Transverse colon (tissue), 4 donors: ENCODE data around the gene PKIB.

ENCODE experiments used
- EP300 ChIP-seq: sonication (generic); formaldehyde crosslinking; IDR thresholded peaks from one replicate; pipeline ENCODE4 v1.6.1; 2017; ENCODE audit warnings: antibody characterized with exemption, low read depth
- POLR2A ChIP-seq: fragments of 450-650 bp; IDR thresholded peaks from one replicate; pipeline ENCODE4 v1.6.1; 2016; ENCODE audit warnings: antibody characterized with exemption, mild to moderate bottlenecking, moderate library complexity
- POLR2AphosphoS5 ChIP-seq, 3 donors: sonication (generic); formaldehyde crosslinking; IDR thresholded peaks; one replicate each; pipeline ENCODE4 v1.6.1; 2016; ENCODE audit warnings: antibody characterized with exemption in 3 of 3
- TF ChIP-seq, protein P1 (sequence below), 5 experiments: fragments of 200-600 bp in 3 of 5; fragments of 450-650 bp in 2 of 5; sonication (generic) in 3 of 5; IDR thresholded peaks; 1 replicate in 2 of 5; 2 replicates in 3 of 5; pipeline ENCODE4 v1.5.1; 2016 to 2017; ENCODE audit warnings: antibody characterized with exemption in 5 of 5, inconsistent platforms in 3 of 5, mild to moderate bottlenecking in 2 of 5, moderate library complexity in 1 of 5

DNA sequence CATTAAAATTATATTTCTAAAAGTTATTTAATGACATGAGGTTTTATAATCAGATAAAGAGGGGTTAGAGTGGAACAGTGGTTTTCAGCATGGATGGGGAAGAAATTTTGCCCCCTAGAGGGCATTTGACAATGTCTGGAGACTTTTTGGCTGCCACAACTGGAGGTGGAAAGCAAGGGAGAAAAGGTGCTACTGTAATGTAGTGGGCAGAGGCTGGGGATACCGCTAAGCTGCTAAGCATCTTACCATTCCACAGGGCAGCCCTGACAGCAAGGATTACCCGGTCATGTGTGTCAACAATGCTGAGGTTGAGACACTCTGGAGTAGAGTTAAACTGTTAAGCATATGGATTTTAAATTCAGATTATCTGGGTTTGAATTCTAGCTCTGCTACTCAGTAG is 116.4 kb downstream of the PKIB start:
- TF ChIP-seq, protein P1, sequence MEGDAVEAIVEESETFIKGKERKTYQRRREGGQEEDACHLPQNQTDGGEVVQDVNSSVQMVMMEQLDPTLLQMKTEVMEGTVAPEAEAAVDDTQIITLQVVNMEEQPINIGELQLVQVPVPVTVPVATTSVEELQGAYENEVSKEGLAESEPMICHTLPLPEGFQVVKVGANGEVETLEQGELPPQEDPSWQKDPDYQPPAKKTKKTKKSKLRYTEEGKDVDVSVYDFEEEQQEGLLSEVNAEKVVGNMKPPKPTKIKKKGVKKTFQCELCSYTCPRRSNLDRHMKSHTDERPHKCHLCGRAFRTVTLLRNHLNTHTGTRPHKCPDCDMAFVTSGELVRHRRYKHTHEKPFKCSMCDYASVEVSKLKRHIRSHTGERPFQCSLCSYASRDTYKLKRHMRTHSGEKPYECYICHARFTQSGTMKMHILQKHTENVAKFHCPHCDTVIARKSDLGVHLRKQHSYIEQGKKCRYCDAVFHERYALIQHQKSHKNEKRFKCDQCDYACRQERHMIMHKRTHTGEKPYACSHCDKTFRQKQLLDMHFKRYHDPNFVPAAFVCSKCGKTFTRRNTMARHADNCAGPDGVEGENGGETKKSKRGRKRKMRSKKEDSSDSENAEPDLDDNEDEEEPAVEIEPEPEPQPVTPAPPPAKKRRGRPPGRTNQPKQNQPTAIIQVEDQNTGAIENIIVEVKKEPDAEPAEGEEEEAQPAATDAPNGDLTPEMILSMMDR (IDR thresholded peaks at IDR 0.05), result peak; percentile 30 to 46 (median 36)
- TF ChIP-seq EP300 (no peak), POLR2A (no peak), POLR2AphosphoS5 (IDR thresholded peaks at IDR 0.05) (no peak)
